GM23338 (cell line): ENCODE measurements around the gene CERS5. TPM values are rescaled to one million over a fixed set of nuclear protein-coding genes. Genes with fewer than 3 reads are reported as not detected.
A peak's percentile ranks its signal among the peaks of the same experiment; 100 is the strongest.

Experiments used
- ATAC-seq: fragments of 200-7000 bp; cut with Tn5 transposase; 3 replicates; pipeline ENCODE4 v1.9.1; 2020
- DNase-seq: peaks from one replicate; pipeline ENCODE4 v3.0.0-alpha.2; 2015; ENCODE audit warnings: low spot score
- H2AFZ ChIP-seq: fragments of 200-600 bp; sonication (generic); 2 replicates; pipeline ENCODE4 v1.8.0; 2016; ENCODE audit warnings: antibody characterized with exemption, mild to moderate bottlenecking, moderate library complexity
- H3F3A ChIP-seq: fragments of 200-600 bp; sonication (generic); replicated peaks from 2 replicates; pipeline ENCODE4 v1.8.0; 2017; ENCODE audit warnings: antibody characterized with exemption, mixed run types, low read depth
- H3K27ac ChIP-seq: fragments of 200-600 bp; sonication (generic); 2 replicates; pipeline ENCODE4 v1.6.1; 2016; ENCODE audit warnings: low read depth
- H3K27me3 ChIP-seq: fragments of 200-600 bp; sonication (generic); 2 replicates; pipeline ENCODE4 v1.8.0; 2016; ENCODE audit warnings: mild to moderate bottlenecking, mixed run types, moderate library complexity; ENCODE audit not compliant: insufficient read depth
- H3K36me3 ChIP-seq: fragments of 200-600 bp; sonication (generic); 2 replicates; pipeline ENCODE4 v1.8.0; 2016; ENCODE audit warnings: mild to moderate bottlenecking; ENCODE audit not compliant: insufficient read depth
- H3K4me1 ChIP-seq: fragments of 200-600 bp; sonication (generic); 2 replicates; pipeline ENCODE4 v1.8.0; 2016; ENCODE audit warnings: mild to moderate bottlenecking, moderate library complexity; ENCODE audit not compliant: insufficient read depth
- H3K4me2 ChIP-seq: fragments of 200-600 bp; sonication (generic); 2 replicates; pipeline ENCODE4 v1.7.1; 2017; ENCODE audit warnings: mixed run types
- H3K4me3 ChIP-seq: fragments of 200-600 bp; sonication (generic); 2 replicates; pipeline ENCODE4 v1.6.1; 2016; ENCODE audit warnings: mixed run types
- H3K79me2 ChIP-seq: fragments of 200-600 bp; sonication (generic); replicated peaks from 2 replicates; pipeline ENCODE4 v1.8.0; 2017; ENCODE audit warnings: mild to moderate bottlenecking; ENCODE audit not compliant: insufficient read depth
- H3K9me2 ChIP-seq: fragments of 200-600 bp; sonication (generic); 2 replicates; pipeline ENCODE4 v1.8.0; 2017; ENCODE audit not compliant: insufficient read depth
- H4K20me1 ChIP-seq: fragments of 200-600 bp; sonication (generic); replicated peaks from 2 replicates; pipeline ENCODE4 v1.8.0; 2017; ENCODE audit warnings: mild to moderate bottlenecking; ENCODE audit not compliant: insufficient read depth
- H3K27ac Mint-ChIP-seq: 2 replicates; pipeline ENCODE4 v1.8.0; 2020; ENCODE audit warnings: inconsistent platforms, mild to moderate bottlenecking, moderate library complexity, mixed read lengths
- H3K27me3 Mint-ChIP-seq: 3 replicates; pipeline ENCODE4 v1.8.0; 2022; ENCODE audit warnings: low read depth, mild to moderate bottlenecking, moderate library complexity, mixed read lengths, inconsistent platforms; ENCODE audit not compliant: insufficient read depth, poor library complexity
- H3K36me3 Mint-ChIP-seq: 3 replicates; pipeline ENCODE4 v1.8.0; 2021; ENCODE audit warnings: low read depth, mild to moderate bottlenecking, inconsistent platforms, moderate library complexity, mixed read lengths
- H3K4me1 Mint-ChIP-seq: 3 replicates; pipeline ENCODE4 v1.8.0; 2020; ENCODE audit warnings: mild to moderate bottlenecking, inconsistent platforms, mixed read lengths
- H3K4me3 Mint-ChIP-seq: 3 replicates; pipeline ENCODE4 v1.8.0; 2021; ENCODE audit warnings: moderate library complexity, mild to moderate bottlenecking, inconsistent platforms, mixed read lengths
- H3K9me3 Mint-ChIP-seq: 3 replicates; pipeline ENCODE4 v1.8.0; 2020; ENCODE audit warnings: moderate library complexity, mild to moderate bottlenecking, inconsistent platforms, mixed read lengths
- CREB1 ChIP-seq: fragments of 250-450 bp; sonication (Bioruptor Pico); IDR thresholded peaks from 2 replicates; pipeline ENCODE4 v1.5.0; 2020; ENCODE audit warnings: low read depth, mild to moderate bottlenecking, moderate library complexity
- ETS1 ChIP-seq: IDR thresholded peaks from 2 replicates; pipeline ENCODE4 v1.6.1; 2016; ENCODE audit warnings: antibody characterized with exemption
- EZH2 ChIP-seq: fragments of 200-600 bp; sonication (generic); IDR thresholded peaks from one replicate; pipeline ENCODE4 v1.8.0; 2017; ENCODE audit warnings: antibody characterized with exemption, mild to moderate bottlenecking, low read depth; ENCODE audit not compliant: unreplicated experiment
- EZH2phosphoT487 ChIP-seq: fragments of 200-600 bp; sonication (generic); IDR thresholded peaks from one replicate; pipeline ENCODE4 v1.8.1; 2018; ENCODE audit warnings: antibody characterized with exemption; ENCODE audit not compliant: unreplicated experiment
- JUNB ChIP-seq: IDR thresholded peaks from one replicate; pipeline ENCODE4 v1.6.1; 2016; ENCODE audit warnings: antibody characterized with exemption; ENCODE audit not compliant: unreplicated experiment
- NANOG ChIP-seq: IDR thresholded peaks from 2 replicates; pipeline ENCODE4 v1.6.1; 2016; ENCODE audit warnings: antibody characterized with exemption, borderline replicate concordance
- REST ChIP-seq: IDR thresholded peaks from one replicate; pipeline ENCODE4 v1.6.1; 2018; ENCODE audit warnings: antibody characterized with exemption; ENCODE audit not compliant: unreplicated experiment
- STAT1 ChIP-seq: IDR thresholded peaks from one replicate; pipeline ENCODE4 v1.6.1; 2016; ENCODE audit warnings: antibody characterized with exemption; ENCODE audit not compliant: unreplicated experiment
- ZNF114 ChIP-seq: fragments of 250-450 bp; sonication (Bioruptor Pico); IDR thresholded peaks from 2 replicates; pipeline ENCODE4 v1.5.0; 2020; ENCODE audit warnings: mild to moderate bottlenecking, moderate library complexity
- ZNF331 ChIP-seq: fragments of 250-450 bp; sonication (Bioruptor Pico); IDR thresholded peaks from 2 replicates; pipeline ENCODE4 v1.5.0; 2020; ENCODE audit warnings: low read depth, mild to moderate bottlenecking, moderate library complexity
- polyA plus RNA-seq: library from polyadenylated mRNA; unstranded; fragments of >200 nt; fragmentation: Nextera tagmentation; extraction: Ambion mirVana; gene quantifications from 2 replicates; pipeline ENCODE4 v1.2.1, GENCODE V29; 2016
- total RNA-seq: library from RNA; depleted of rRNA; stranded (reverse); fragments of >200 nt; shearing (Covaris generic); gene quantifications from 2 replicates; pipeline ENCODE4 v1.2.3, GENCODE V29; 2014
- TF ChIP-seq, protein P1 (sequence below), 2 experiments: fragments of 200-600 bp in 1 of 2; sonication (generic) in 1 of 2; conservative IDR thresholded peaks; 2 replicates each; pipeline versions ENCODE4 v1.5.1 to v1.6.1; 2016 to 2017; ENCODE audit warnings: antibody characterized with exemption in 2 of 2, low read depth in 2 of 2, mild to moderate bottlenecking in 2 of 2, moderate library complexity in 1 of 2

The CERS5 gene
- total and polyA plus RNA-seq, 2 experiments from 2014 or later, result 42.7 to 56.5 TPM

DNA sequence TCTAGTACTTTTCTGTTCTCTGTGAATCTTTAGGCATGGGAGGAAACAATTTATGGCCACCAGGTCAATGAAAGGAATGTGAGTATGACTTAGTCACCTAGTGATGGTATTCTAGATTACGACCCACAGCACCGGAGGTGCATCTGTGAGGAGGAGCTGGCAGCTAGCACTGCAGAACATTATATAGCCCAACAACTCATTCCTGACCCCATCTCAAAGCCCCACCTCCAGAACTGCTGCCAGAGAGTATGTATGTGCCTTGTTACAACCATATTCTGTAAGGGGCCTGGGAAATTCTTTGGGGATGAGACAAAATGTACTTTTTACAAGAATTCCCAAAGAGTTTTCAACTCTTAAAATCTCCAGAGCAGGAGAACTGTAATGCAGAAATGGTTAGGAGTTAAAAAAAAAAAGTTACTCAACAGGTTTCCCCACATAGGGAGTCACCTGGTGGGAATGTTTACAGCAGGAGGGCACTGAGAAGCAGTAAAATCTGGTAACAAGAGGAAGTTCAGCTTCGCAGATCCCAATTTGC is 34.9 kb upstream of the CERS5 start:
- H3K4me3 Mint-ChIP-seq, result peak overlapping the region; percentile 62; the same call in 2 of the 3 replicates
- peak; percentile 89 for ATAC-seq

DNA sequence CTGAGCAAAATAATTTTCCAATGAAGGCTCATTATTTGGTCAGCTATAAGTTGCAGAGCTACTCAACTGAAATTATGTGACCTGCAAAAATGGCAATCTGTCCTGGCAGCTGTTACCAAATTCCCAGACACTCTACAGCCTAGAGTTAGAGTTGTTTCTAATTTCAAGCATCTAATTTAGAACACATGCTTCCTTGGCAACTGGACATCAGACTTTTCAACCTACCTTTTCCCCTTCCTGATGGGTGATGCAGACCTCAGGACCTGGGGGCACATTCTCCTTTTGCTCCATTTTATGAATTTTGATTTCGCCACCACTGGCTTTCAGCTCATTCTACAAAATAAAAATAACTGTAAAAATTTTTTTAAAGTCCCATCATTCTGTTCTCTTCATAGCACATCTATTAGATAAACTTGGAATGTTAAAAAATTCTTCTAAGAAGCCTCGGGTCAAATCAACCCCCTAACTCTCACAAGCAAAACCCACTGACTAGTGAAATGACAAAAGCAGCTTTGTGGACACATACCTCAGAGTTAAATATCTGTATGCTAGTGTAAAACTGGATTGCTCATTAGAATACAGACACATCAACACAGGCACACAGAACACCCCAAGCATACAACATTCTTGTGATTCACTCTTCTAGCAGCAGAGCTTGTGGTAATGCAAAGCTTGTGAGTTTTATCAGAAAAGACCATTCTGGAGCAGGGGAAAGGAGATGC is 33.5 kb upstream of the CERS5 start:
- H3K4me3 ChIP-seq, result no peak overlapping the region
- Mint-ChIP-seq H3K36me3 (peaks cover 58% of the 10 kb centered on the region), H3K9me3 (no peaks in the 10 kb centered on the region), H3K4me3 (no peak overlapping the region), H3K4me1 (peaks cover 16% of the 10 kb centered on the region), H3K27me3 (peaks cover 4% of the 10 kb centered on the region), H3K27ac (peak overlapping the region; percentile 82)
- peaks cover 36% of the 10 kb centered on the region for H3K36me3 ChIP-seq
- H3K79me2 ChIP-seq, result no peaks in the 10 kb centered on the region
- no peaks in the 10 kb centered on the region; the same call in 1 of the 2 replicates for H3F3A ChIP-seq
- H3K4me2 ChIP-seq, result no peak overlapping the region
- DNase-seq (no peak), ATAC-seq (no peak)
- H4K20me1 ChIP-seq, result no peaks in the 10 kb centered on the region
- no peaks in the 10 kb centered on the region for H3K27me3 ChIP-seq
- peaks cover 13% of the 10 kb centered on the region for H3K4me1 ChIP-seq
- H3K9me2 ChIP-seq, result no peaks in the 10 kb centered on the region
- H2AFZ ChIP-seq, result no peak overlapping the region
- H3K27ac ChIP-seq, result no peak overlapping the region
- TF ChIP-seq ZNF114 (no peak), ZNF331 (CRISPR knock-in tag) (no peak), REST (no peak), EZH2phosphoT487 (no peak), ETS1 (no peak), JUNB (no peak), EZH2 (no peak), STAT1 (no peak)
- TF ChIP-seq, protein P1, sequence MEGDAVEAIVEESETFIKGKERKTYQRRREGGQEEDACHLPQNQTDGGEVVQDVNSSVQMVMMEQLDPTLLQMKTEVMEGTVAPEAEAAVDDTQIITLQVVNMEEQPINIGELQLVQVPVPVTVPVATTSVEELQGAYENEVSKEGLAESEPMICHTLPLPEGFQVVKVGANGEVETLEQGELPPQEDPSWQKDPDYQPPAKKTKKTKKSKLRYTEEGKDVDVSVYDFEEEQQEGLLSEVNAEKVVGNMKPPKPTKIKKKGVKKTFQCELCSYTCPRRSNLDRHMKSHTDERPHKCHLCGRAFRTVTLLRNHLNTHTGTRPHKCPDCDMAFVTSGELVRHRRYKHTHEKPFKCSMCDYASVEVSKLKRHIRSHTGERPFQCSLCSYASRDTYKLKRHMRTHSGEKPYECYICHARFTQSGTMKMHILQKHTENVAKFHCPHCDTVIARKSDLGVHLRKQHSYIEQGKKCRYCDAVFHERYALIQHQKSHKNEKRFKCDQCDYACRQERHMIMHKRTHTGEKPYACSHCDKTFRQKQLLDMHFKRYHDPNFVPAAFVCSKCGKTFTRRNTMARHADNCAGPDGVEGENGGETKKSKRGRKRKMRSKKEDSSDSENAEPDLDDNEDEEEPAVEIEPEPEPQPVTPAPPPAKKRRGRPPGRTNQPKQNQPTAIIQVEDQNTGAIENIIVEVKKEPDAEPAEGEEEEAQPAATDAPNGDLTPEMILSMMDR (conservative IDR thresholded peaks at IDR 0.05; ENCODE audit: low read depth in 2 of 2), result no peak

More for the DNA sequence above, 34.9 kb upstream of the CERS5 start:
- DNase-seq, result peak; percentile 74
- Histone ChIP-seq H3F3A (no peaks in the 10 kb centered on the region; the same call in 1 of the 2 replicates), H4K20me1 (no peaks in the 10 kb centered on the region), H3K79me2 (0 out of 2 replicates have a peak, but pooled peaks cover 3% of the 10 kb centered on the region), H3K4me1 (peaks cover 15% of the 10 kb centered on the region), H3K4me3 (no peak overlapping the region), H3K27ac (peak overlapping the region; percentile 83), H2AFZ (no peak overlapping the region), H3K27me3 (no peaks in the 10 kb centered on the region), H3K4me2 (no peak overlapping the region), H3K36me3 (peaks cover 28% of the 10 kb centered on the region), H3K9me2 (no peaks in the 10 kb centered on the region)
- Mint-ChIP-seq H3K27me3 (peaks cover 4% of the 10 kb centered on the region), H3K36me3 (peaks cover 51% of the 10 kb centered on the region), H3K9me3 (no peaks in the 10 kb centered on the region), H3K4me1 (peaks cover 16% of the 10 kb centered on the region), H3K27ac (peak overlapping the region; percentile 95)
- TF ChIP-seq EZH2 (no peak), ZNF114 (no peak), CREB1 (CRISPR knock-in tag) (no peak), EZH2phosphoT487 (no peak), NANOG (no peak)
